K562 (cell line): ENCODE data around the gene PINK1. TPM values are rescaled to one million over a fixed set of nuclear protein-coding genes. Genes with fewer than 3 reads are reported as not detected.
A peak's percentile ranks its signal among the peaks of the same experiment; 100 is the strongest.

ENCODE experiments used
- BRD4 ChIP-seq: fragments of 200-600 bp; sonication (generic); IDR thresholded peaks from 2 replicates; pipeline ENCODE4 v1.6.1; 2017; ENCODE audit warnings: inconsistent platforms
- BRF2 ChIP-seq: IDR thresholded peaks from 3 replicates; pipeline ENCODE4 v1.6.1; 2011; ENCODE audit warnings: borderline replicate concordance, mild to moderate bottlenecking; ENCODE audit not compliant: insufficient read length, insufficient read depth
- DLX4 ChIP-seq: fragments of 250-450 bp; sonication (Bioruptor Pico); IDR thresholded peaks from 2 replicates; pipeline ENCODE4 v1.6.1; 2021; ENCODE audit warnings: mild to moderate bottlenecking
- E4F1 ChIP-seq: fragments of 250-450 bp; sonication (Bioruptor Pico); IDR thresholded peaks from 2 replicates; pipeline ENCODE4 v1.5.0; 2021; ENCODE audit warnings: mild to moderate bottlenecking, borderline replicate concordance
- HOMEZ ChIP-seq: fragments of 250-450 bp; sonication (Bioruptor Pico); IDR thresholded peaks from 2 replicates; pipeline ENCODE4 v1.4.0; 2020; ENCODE audit warnings: mild to moderate bottlenecking, moderate library complexity
- MEIS2 ChIP-seq: fragments of 450-650 bp; IDR thresholded peaks from 2 replicates; pipeline ENCODE4 v1.6.1; 2014; ENCODE audit warnings: mild to moderate bottlenecking; ENCODE audit not compliant: partially characterized antibody
- MIER1 ChIP-seq: fragments of 450-650 bp; IDR thresholded peaks from 2 replicates; pipeline ENCODE4 v1.6.1; 2016; ENCODE audit warnings: antibody characterized with exemption, mild to moderate bottlenecking, low read depth
- MTA3 ChIP-seq: fragments of 450-650 bp; formaldehyde crosslinking; IDR thresholded peaks from 2 replicates; pipeline ENCODE4 v1.6.1; 2017; ENCODE audit warnings: mild to moderate bottlenecking, borderline replicate concordance
- POLR2AphosphoS2 ChIP-seq: IDR thresholded peaks from 2 replicates; pipeline ENCODE4 v1.6.1; 2012; ENCODE audit warnings: low read length, improper control_type of control experiment
- RB1 ChIP-seq: fragments of 450-650 bp; IDR thresholded peaks from 2 replicates; pipeline ENCODE4 v1.6.1; 2017; ENCODE audit warnings: low read depth, mild to moderate bottlenecking
- RFX5 ChIP-seq: IDR thresholded peaks from 2 replicates; pipeline ENCODE4 v1.6.1; 2011; ENCODE audit warnings: low read depth, mild to moderate bottlenecking, improper control_type of control experiment, low read length
- RFX7 ChIP-seq: fragments of 250-450 bp; sonication (Bioruptor Pico); IDR thresholded peaks from 2 replicates; pipeline ENCODE4 v1.5.1; 2021; ENCODE audit warnings: mild to moderate bottlenecking
- THRA ChIP-seq: fragments of 450-650 bp; IDR thresholded peaks from 2 replicates; pipeline ENCODE4 v1.6.1; 2017; ENCODE audit warnings: mild to moderate bottlenecking, moderate library complexity
- ZBTB2 ChIP-seq: fragments of 450-650 bp; IDR thresholded peaks from 2 replicates; pipeline ENCODE4 v1.6.1; 2016; ENCODE audit warnings: antibody characterized with exemption
- ZBTB33 ChIP-seq: sonication (generic); formaldehyde crosslinking; IDR thresholded peaks from 2 replicates; pipeline ENCODE4 v1.8.1; 2023; ENCODE audit warnings: mild to moderate bottlenecking, missing genetic modification reagents
- ZNF41 ChIP-seq: fragments of 250-450 bp; sonication (Bioruptor Pico); conservative IDR thresholded peaks from 2 replicates; pipeline ENCODE4 v1.4.0; 2020; ENCODE audit warnings: mild to moderate bottlenecking
- polyA plus RNA-seq, 8 experiments: library from polyadenylated mRNA; depleted of rRNA in 4 of 8; stranded (reverse) in 5 of 8; unstranded in 3 of 8; fragments of >200 nt; fragmentation: Nextera tagmentation in 2 of 8; fragmentation: Illumina TruSeq in 1 of 8; extraction: Ambion mirVana in 2 of 8; extraction: Trizol in 1 of 8; gene quantifications; 2 replicates each; pipeline versions ENCODE4 v1.2.1 to v1.2.3, GENCODE V29; 2011 to 2014; ENCODE audit warnings: inconsistent platforms in 1 of 8, missing spikeins in 1 of 8
- total RNA-seq, 7 experiments: library from RNA; depleted of rRNA in 6 of 7; stranded (reverse); fragments of >200 nt in 6 of 7; fragmentation: Illumina TruSeq in 2 of 7; extraction: Trizol in 2 of 7; gene quantifications; 2 replicates each; pipeline versions ENCODE4 v1.2.1 to v1.2.3, GENCODE V29; 2011 to 2021; ENCODE audit warnings: low replicate concordance in 1 of 7

The PINK1 gene
- total and polyA plus RNA-seq, 9 of the 15 experiments (the other 6 are each of a cell fraction or from before 2014, with no cell fraction given): 1.5 to 11.3 (median 6.8) TPM

- TF ChIP-seq ZBTB2 (no peak), RB1 (peak; percentile 86), DLX4 (no peak), E4F1 (no peak), RFX7 (no peak), MIER1 (no peak), ZBTB33 (CRISPR knock-in tag) (0 out of 2 replicates have a peak, but pooled peaks have one; percentile 23), POLR2AphosphoS2 (no peak), RFX5 (no peak), BRD4 (no peak), THRA (no peak), MTA3 (peak; percentile 75; the same call in 1 of the 2 replicates), BRF2 (no peak), ZNF41 (CRISPR knock-in tag) (no peak), MEIS2 (no peak), HOMEZ (no peak)
Measured at GRCh38 chr1:20696397-20697333, 63.4 kb downstream of the PINK1 start (continued).
